Cardiac muscle cell (in vitro differentiated cells and primary cell): ENCODE results near the gene SPPL3. TPM values are rescaled to one million over a fixed set of nuclear protein-coding genes. Genes with fewer than 3 reads are reported as not detected.

Experiments
- DNase-seq, 2 donors: peaks; one replicate each; pipeline versions ENCODE4 v3.0.0 to v3.0.0-alpha.2; 2010 to 2017; ENCODE audit warnings: low read depth in 1 of 2, low spot score in 1 of 2
- H3K27ac ChIP-seq: fragments of 200-600 bp; sonication (generic); 2 replicates; pipeline ENCODE4 v1.5.1; 2016
- H3K27me3 ChIP-seq: fragments of 200-600 bp; sonication (generic); 2 replicates; pipeline ENCODE4 v1.6.0; 2016; ENCODE audit warnings: control low read depth
- H3K36me3 ChIP-seq: fragments of 200-600 bp; sonication (generic); 2 replicates; pipeline ENCODE4 v1.5.1; 2016; ENCODE audit warnings: control low read depth
- H3K4me1 ChIP-seq: fragments of 200-600 bp; sonication (generic); 2 replicates; pipeline ENCODE4 v1.8.1; 2017; ENCODE audit warnings: low read depth, mild to moderate bottlenecking, mixed run types
- H3K4me3 ChIP-seq: fragments of 200-600 bp; sonication (generic); 2 replicates; pipeline ENCODE4 v1.5.1; 2016; ENCODE audit warnings: mild to moderate bottlenecking
- H3K9me3 ChIP-seq: fragments of 200-600 bp; sonication (generic); 2 replicates; pipeline ENCODE4 v1.5.1; 2017; ENCODE audit warnings: low read depth, mild to moderate bottlenecking, control low read depth
- CTCF ChIP-seq: IDR thresholded peaks from 2 replicates; pipeline ENCODE4 v1.5.1; 2012; ENCODE audit warnings: low read depth, mild to moderate bottlenecking, low read length
- polyA plus RNA-seq: library from polyadenylated mRNA; unstranded; fragments of >200 nt; fragmentation: Nextera tagmentation; extraction: Ambion mirVana; gene quantifications from 2 replicates; pipeline ENCODE4 v1.2.1, GENCODE V29; 2016
- total RNA-seq: library from RNA; depleted of rRNA; stranded (reverse); fragments of >200 nt; gene quantifications from 2 replicates; pipeline ENCODE4 v1.2.3, GENCODE V29; 2016

SPPL3 gene
- total and polyA plus RNA-seq, 2 experiments from 2014 or later, result 26.9 to 111 TPM

- TF ChIP-seq CTCF, result no peak
- H3K4me1 ChIP-seq, result peaks cover 27% of the 10 kb centered on the region
- no peaks in the 10 kb centered on the region for H3K9me3 ChIP-seq
- peak overlapping the region; percentile 96 for H3K27ac ChIP-seq
- DNase-seq, result peak; percentile 81 to 84
- H3K27me3 ChIP-seq, result no peaks in the 10 kb centered on the region
- no peak overlapping the region for H3K4me3 ChIP-seq
- peaks cover 23% of the 10 kb centered on the region for H3K36me3 ChIP-seq
These were observed 142.6 kb downstream of the SPPL3 start for GRCh38 chr12:120761519-120761934.

GRCh38 chr12:120760349-120761254 is 143.6 kb downstream of the SPPL3 start:
- DNase-seq, result no peak
- H3K27ac ChIP-seq, result peak overlapping the region; percentile 96
- TF ChIP-seq CTCF, result no peak
- H3K4me3 ChIP-seq, result no peak overlapping the region
- no peaks in the 10 kb centered on the region for H3K27me3 ChIP-seq
- H3K4me1 ChIP-seq, result peaks cover 27% of the 10 kb centered on the region
- H3K9me3 ChIP-seq, result no peaks in the 10 kb centered on the region
- peaks cover 14% of the 10 kb centered on the region for H3K36me3 ChIP-seq

- peak overlapping the region; percentile 96 for H3K27ac ChIP-seq
- H3K4me1 ChIP-seq, result peaks cover 27% of the 10 kb centered on the region
- no peak for TF ChIP-seq CTCF
- H3K9me3 ChIP-seq, result no peaks in the 10 kb centered on the region
- peaks cover 6% of the 10 kb centered on the region for H3K36me3 ChIP-seq
- H3K4me3 ChIP-seq, result no peak overlapping the region
- DNase-seq, result no peak
- no peaks in the 10 kb centered on the region for H3K27me3 ChIP-seq
These were observed 144.4 kb downstream of the SPPL3 start for GRCh38 chr12:120759591-120760348.

GRCh38 chr12:120758798-120759590 is 145.2 kb downstream of the SPPL3 start:
- DNase-seq, result no peak
- Histone ChIP-seq H3K27ac (peak overlapping the region; percentile 96), H3K4me1 (peaks cover 27% of the 10 kb centered on the region), H3K27me3 (no peaks in the 10 kb centered on the region), H3K9me3 (no peaks in the 10 kb centered on the region), H3K4me3 (no peak overlapping the region), H3K36me3 (peaks cover under 1% of the 10 kb centered on the region)
- TF ChIP-seq CTCF, result no peak

GRCh38 chr12:120757949-120758348 is 146.2 kb downstream of the SPPL3 start:
- Histone ChIP-seq H3K36me3 (no peaks in the 10 kb centered on the region), H3K27me3 (no peaks in the 10 kb centered on the region), H3K27ac (no peak overlapping the region), H3K9me3 (no peaks in the 10 kb centered on the region), H3K4me3 (no peak overlapping the region), H3K4me1 (peaks cover 27% of the 10 kb centered on the region)
- no peak for DNase-seq
- TF ChIP-seq CTCF, result no peak
